Thoracic aorta (tissue), 2 donors: Measurements from ENCODE around the gene APP. TPM values are rescaled to one million over a fixed set of nuclear protein-coding genes. Genes with fewer than 3 reads are reported as not detected.

Experiments used
- ATAC-seq: fragments of 150-250 bp; one replicate; pipeline ENCODE4 v1.8.0; 2017; ENCODE audit warnings: low read depth; ENCODE audit not compliant: insufficient number of reproducible peaks, low FRiP score
- DNase-seq: peaks from one replicate; pipeline ENCODE4 v3.0.0-alpha.2; 2020; ENCODE audit warnings: low spot score
- H3K27ac ChIP-seq, 2 donors: fragments of 200-600 bp; sonication (generic); 1 replicate in 1 of 2; 2 replicates in 1 of 2; pipeline ENCODE4 v1.5.1; 2016; ENCODE audit warnings: mild to moderate bottlenecking in 2 of 2, moderate library complexity in 2 of 2
- H3K27me3 ChIP-seq: fragments of 200-600 bp; sonication (generic); replicated peaks from 2 replicates; pipeline ENCODE4 v1.6.0; 2016; ENCODE audit warnings: mild to moderate bottlenecking; ENCODE audit not compliant: insufficient read depth
- H3K36me3 ChIP-seq: fragments of 200-600 bp; sonication (generic); one replicate; pipeline ENCODE4 v1.5.1; 2016
- H3K4me1 ChIP-seq, 2 donors: fragments of 200-600 bp; sonication (generic); 1 replicate in 1 of 2; 2 replicates in 1 of 2; pipeline versions ENCODE4 v1.5.1 to v1.6.0; 2016; ENCODE audit warnings: low read depth in 2 of 2, mild to moderate bottlenecking in 1 of 2; ENCODE audit not compliant: control insufficient read depth in 1 of 2
- H3K4me3 ChIP-seq: fragments of 200-600 bp; sonication (generic); 2 replicates; pipeline ENCODE4 v1.5.1; 2016; ENCODE audit warnings: mild to moderate bottlenecking
- H3K9me3 ChIP-seq: fragments of 200-600 bp; sonication (generic); 2 replicates; pipeline ENCODE4 v1.5.1; 2016
- CTCF ChIP-seq: fragments of 200-600 bp; sonication (generic); IDR thresholded peaks from one replicate; pipeline ENCODE4 v1.5.1; 2019; ENCODE audit warnings: antibody characterized with exemption
- total RNA-seq, 2 donors: library from RNA; depleted of rRNA; stranded (reverse); fragments of >200 nt; gene quantifications; one replicate each; pipeline versions ENCODE4 v1.1.0 to v1.2.3, GENCODE V29; 2016

APP gene
- total RNA-seq, 2 donors from 2014 or later: 342 to 468 TPM

DNA sequence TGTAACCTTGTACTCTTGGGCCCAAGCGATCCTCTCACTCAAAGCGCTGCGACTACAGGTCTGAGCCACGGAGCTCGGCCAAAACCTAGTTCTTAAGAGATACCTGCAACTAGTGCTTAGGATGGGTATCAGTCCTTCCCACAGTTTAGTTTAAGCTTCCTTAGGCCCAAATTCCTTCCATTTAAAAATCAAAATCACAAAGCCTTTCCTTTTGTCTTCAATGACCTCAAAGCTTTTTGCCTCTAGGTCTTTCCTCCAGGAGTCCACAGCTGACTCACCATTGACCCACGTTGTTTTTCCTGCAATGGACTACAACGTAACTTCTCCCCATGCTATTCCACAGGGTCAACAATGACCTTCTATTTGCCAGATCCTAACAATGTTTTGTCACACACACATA lies 64.0 kb downstream of the APP start:
- DNase-seq (no peak), ATAC-seq (no peak)
- no peak overlapping the region for H3K27ac ChIP-seq
- H3K36me3 ChIP-seq: peaks cover 4% of the 10 kb centered on the region
- no peak for TF ChIP-seq CTCF
- no peaks in the 10 kb centered on the region for H3K9me3 ChIP-seq
- peaks cover 0 to under 1% of the 10 kb centered on the region in 2 donors for H3K4me1 ChIP-seq
- no peak overlapping the region for H3K4me3 ChIP-seq
- H3K27me3 ChIP-seq: no peaks in the 10 kb centered on the region

DNA sequence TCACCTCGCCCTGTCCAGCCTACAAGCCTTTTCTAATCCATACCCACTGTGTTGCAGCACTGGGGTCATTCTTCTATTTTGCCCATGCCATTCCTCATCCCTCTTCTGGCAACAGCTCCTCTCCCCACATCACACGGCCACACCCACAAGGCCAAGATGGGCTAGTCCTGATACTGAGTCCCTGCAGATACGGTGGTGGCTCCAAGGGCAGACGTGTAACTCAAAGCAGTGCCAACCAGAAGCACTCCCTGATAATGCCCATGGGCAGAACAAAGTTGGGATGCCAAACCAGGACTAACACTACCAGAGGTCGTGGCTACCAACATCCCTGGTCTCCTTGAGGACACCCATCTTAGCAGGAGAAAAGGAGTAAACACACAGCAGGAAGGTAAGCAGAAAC lies 64.8 kb downstream of the APP start:
- no peaks in the 10 kb centered on the region for H3K27me3 ChIP-seq
- H3K36me3 ChIP-seq: peaks cover 4% of the 10 kb centered on the region
- no peaks in the 10 kb centered on the region for H3K9me3 ChIP-seq
- H3K27ac ChIP-seq: no peak overlapping the region
- ATAC-seq: peak; percentile 55
- H3K4me1 ChIP-seq: no peaks in the 10 kb centered on the region
- no peak overlapping the region for H3K4me3 ChIP-seq
- TF ChIP-seq CTCF: no peak
- DNase-seq: no peak

DNA sequence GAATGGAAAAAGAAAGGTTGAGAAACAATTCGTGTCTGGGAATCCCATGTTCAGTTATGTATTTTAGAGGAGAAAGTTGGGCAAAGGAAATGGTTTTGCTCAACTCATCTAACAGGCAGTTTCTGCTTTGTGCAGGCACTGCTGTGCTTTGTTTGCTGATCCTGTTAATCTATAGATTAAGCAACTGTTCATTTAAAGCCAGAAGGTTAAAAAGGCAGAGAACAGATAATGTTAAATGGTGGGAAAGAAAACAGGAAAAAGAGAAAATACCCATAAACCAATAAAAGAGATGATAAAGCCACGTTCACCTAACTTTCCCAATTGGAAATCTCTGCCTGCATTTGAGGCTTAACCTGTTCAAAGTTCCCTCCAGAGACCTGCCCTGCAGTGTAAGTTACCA lies 70.0 kb downstream of the APP start:
- H3K27ac ChIP-seq: no peak overlapping the region

GRCh38 chr21:26099610-26100219 lies 70.9 kb downstream of the APP start:
- Histone ChIP-seq H3K27me3 (no peaks in the 10 kb centered on the region), H3K36me3 (peaks cover 4% of the 10 kb centered on the region), H3K4me1 (peaks cover 0 to 6% of the 10 kb centered on the region in 2 donors), H3K4me3 (no peak overlapping the region), H3K9me3 (no peaks in the 10 kb centered on the region), H3K27ac (no peak overlapping the region)
- no peak for ATAC-seq
- no peak for DNase-seq
- TF ChIP-seq CTCF: no peak

More for the DNA sequence above, 70.0 kb downstream of the APP start:
- no peak for TF ChIP-seq CTCF
- no peak for DNase-seq
- no peak for ATAC-seq
- Histone ChIP-seq H3K36me3 (peaks cover 4% of the 10 kb centered on the region), H3K27me3 (no peaks in the 10 kb centered on the region), H3K4me3 (no peak overlapping the region), H3K9me3 (no peaks in the 10 kb centered on the region), H3K4me1 (peaks cover 0 to 6% of the 10 kb centered on the region in 2 donors)

- H3K36me3 ChIP-seq: peaks cover 4% of the 10 kb centered on the region
- no peak for ATAC-seq
- H3K9me3 ChIP-seq: no peaks in the 10 kb centered on the region
- no peaks in the 10 kb centered on the region for H3K27me3 ChIP-seq
- no peak for TF ChIP-seq CTCF
- peaks cover 0 to 6% of the 10 kb centered on the region in 2 donors for H3K4me1 ChIP-seq
- no peak overlapping the region for H3K4me3 ChIP-seq
- DNase-seq: no peak
- no peak overlapping the region for H3K27ac ChIP-seq
These were observed 71.7 kb downstream of the APP start for GRCh38 chr21:26098772-26099397.
